Neural progenitor cell (in vitro differentiated cells): ENCODE measurements around the gene POLR2H.

Experiments
- EZH2 ChIP-seq: fragments of 200-600 bp; sonication (generic); IDR thresholded peaks from 2 replicates; pipeline ENCODE4 v1.6.1; 2017; ENCODE audit warnings: antibody characterized with exemption, mild to moderate bottlenecking, moderate library complexity
- EZH2phosphoT487 ChIP-seq: fragments of 200-600 bp; sonication (generic); IDR thresholded peaks from 2 replicates; pipeline ENCODE4 v1.6.1; 2017; ENCODE audit warnings: antibody characterized with exemption
- TF ChIP-seq, protein P1 (sequence below): fragments of 200-600 bp; sonication (generic); IDR thresholded peaks from 2 replicates; pipeline ENCODE4 v1.5.1; 2017; ENCODE audit warnings: antibody characterized with exemption, mild to moderate bottlenecking

DNA sequence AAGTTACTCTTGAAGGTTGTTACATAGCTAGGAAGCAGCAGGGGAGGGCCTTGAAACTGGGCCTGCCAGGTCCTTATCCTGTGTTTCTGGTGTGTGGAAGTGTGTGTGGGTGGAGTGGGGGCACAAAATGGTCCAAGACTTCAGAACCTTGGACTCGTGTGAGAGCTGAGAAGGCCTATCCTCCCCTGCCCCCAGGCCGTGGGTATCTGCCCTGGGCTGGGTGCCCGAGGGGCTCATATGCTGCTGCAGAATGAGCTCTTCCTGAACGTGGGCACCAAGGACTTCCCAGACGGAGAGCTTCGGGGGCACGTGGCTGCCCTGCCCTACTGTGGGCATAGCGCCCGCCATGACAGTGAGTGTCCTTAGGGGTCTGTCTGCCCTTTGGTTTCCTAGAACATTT, 22.8 kb downstream of the POLR2H start:
- TF ChIP-seq, protein P1, sequence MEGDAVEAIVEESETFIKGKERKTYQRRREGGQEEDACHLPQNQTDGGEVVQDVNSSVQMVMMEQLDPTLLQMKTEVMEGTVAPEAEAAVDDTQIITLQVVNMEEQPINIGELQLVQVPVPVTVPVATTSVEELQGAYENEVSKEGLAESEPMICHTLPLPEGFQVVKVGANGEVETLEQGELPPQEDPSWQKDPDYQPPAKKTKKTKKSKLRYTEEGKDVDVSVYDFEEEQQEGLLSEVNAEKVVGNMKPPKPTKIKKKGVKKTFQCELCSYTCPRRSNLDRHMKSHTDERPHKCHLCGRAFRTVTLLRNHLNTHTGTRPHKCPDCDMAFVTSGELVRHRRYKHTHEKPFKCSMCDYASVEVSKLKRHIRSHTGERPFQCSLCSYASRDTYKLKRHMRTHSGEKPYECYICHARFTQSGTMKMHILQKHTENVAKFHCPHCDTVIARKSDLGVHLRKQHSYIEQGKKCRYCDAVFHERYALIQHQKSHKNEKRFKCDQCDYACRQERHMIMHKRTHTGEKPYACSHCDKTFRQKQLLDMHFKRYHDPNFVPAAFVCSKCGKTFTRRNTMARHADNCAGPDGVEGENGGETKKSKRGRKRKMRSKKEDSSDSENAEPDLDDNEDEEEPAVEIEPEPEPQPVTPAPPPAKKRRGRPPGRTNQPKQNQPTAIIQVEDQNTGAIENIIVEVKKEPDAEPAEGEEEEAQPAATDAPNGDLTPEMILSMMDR = no peak
- TF ChIP-seq EZH2 (no peak), EZH2phosphoT487 (no peak)
